Osteocyte (in vitro differentiated cells): ENCODE results near the gene PPEF2. TPM values are rescaled to one million over a fixed set of nuclear protein-coding genes. Genes with fewer than 3 reads are reported as not detected.
"Not testable (repeated sequence)": the region's sequence is repeated elsewhere in the genome, so short reads cannot be mapped to it uniquely, and the experiment has no call there.

Experiments used
- DNase-seq: peaks from one replicate; pipeline ENCODE4 v3.0.0; 2021; ENCODE audit warnings: mixed read lengths; ENCODE audit not compliant: unreplicated experiment; ENCODE audit errors: extremely low spot score
- H3K27ac Mint-ChIP-seq: one replicate; pipeline ENCODE4 v1.8.0; 2021; ENCODE audit warnings: mild to moderate bottlenecking, mixed read lengths; ENCODE audit not compliant: unreplicated experiment
- H3K27me3 Mint-ChIP-seq: one replicate; pipeline ENCODE4 v1.8.0; 2021; ENCODE audit warnings: mixed read lengths; ENCODE audit not compliant: unreplicated experiment
- H3K36me3 Mint-ChIP-seq: one replicate; pipeline ENCODE4 v1.8.0; 2021; ENCODE audit warnings: mixed read lengths; ENCODE audit not compliant: unreplicated experiment
- H3K4me1 Mint-ChIP-seq: one replicate; pipeline ENCODE4 v1.8.0; 2021; ENCODE audit warnings: mixed read lengths; ENCODE audit not compliant: unreplicated experiment
- H3K4me3 Mint-ChIP-seq: one replicate; pipeline ENCODE4 v1.8.0; 2021; ENCODE audit warnings: mild to moderate bottlenecking, moderate library complexity, mixed read lengths; ENCODE audit not compliant: unreplicated experiment
- H3K9me3 Mint-ChIP-seq: one replicate; pipeline ENCODE4 v1.8.0; 2021; ENCODE audit warnings: mixed read lengths; ENCODE audit not compliant: unreplicated experiment
- total RNA-seq: library from RNA; stranded (reverse); gene quantifications from 2 replicates; pipeline ENCODE4 v1.2.1, GENCODE V29; 2021
- TF ChIP-seq, protein P1 (sequence below): fragments of 200-600 bp; sonication (generic); IDR thresholded peaks from 2 replicates; pipeline ENCODE4 v1.5.0; 2021; ENCODE audit warnings: antibody characterized with exemption, mild to moderate bottlenecking, moderate library complexity

Gene PPEF2
- total RNA-seq, 1 donor from 2014 or later: not detected

- H3K4me3 Mint-ChIP-seq: no peak overlapping the region
- no peaks in the 10 kb centered on the region for H3K36me3 Mint-ChIP-seq
- peaks cover 11% of the 10 kb centered on the region for H3K4me1 Mint-ChIP-seq
- no peak for DNase-seq
- no peak overlapping the region for H3K27ac Mint-ChIP-seq
- no peaks in the 10 kb centered on the region for H3K9me3 Mint-ChIP-seq
- no peaks in the 10 kb centered on the region for H3K27me3 Mint-ChIP-seq
- TF ChIP-seq, protein P1, sequence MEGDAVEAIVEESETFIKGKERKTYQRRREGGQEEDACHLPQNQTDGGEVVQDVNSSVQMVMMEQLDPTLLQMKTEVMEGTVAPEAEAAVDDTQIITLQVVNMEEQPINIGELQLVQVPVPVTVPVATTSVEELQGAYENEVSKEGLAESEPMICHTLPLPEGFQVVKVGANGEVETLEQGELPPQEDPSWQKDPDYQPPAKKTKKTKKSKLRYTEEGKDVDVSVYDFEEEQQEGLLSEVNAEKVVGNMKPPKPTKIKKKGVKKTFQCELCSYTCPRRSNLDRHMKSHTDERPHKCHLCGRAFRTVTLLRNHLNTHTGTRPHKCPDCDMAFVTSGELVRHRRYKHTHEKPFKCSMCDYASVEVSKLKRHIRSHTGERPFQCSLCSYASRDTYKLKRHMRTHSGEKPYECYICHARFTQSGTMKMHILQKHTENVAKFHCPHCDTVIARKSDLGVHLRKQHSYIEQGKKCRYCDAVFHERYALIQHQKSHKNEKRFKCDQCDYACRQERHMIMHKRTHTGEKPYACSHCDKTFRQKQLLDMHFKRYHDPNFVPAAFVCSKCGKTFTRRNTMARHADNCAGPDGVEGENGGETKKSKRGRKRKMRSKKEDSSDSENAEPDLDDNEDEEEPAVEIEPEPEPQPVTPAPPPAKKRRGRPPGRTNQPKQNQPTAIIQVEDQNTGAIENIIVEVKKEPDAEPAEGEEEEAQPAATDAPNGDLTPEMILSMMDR: no peak
These were observed 10.7 kb upstream of the PPEF2 start for GRCh38 chr4:75912968-75913367.

DNA sequence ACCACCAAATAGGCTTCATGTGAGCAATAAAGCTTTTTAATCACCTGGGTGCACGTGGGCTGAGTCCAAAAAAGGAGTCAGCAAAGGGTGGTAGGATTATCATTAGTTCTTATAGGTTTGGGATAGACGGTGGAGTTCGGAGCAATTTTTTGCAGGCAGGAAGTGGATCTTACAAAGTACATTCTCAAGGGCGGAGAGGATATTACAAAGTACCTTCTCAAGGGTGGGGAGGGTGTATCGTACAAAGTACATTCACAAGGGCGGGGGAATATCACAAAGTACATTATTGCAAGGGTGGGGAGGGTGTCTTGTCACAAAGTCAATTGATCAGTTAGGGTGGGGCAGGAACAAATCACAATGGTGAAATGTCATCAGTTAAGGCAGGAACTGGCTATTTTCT, 8.6 kb upstream of the PPEF2 start:
- H3K4me1 Mint-ChIP-seq, H3K36me3 Mint-ChIP-seq, H3K9me3 Mint-ChIP-seq, H3K4me3 Mint-ChIP-seq, H3K27me3 Mint-ChIP-seq, H3K27ac Mint-ChIP-seq, DNase-seq: not testable (repeated sequence)

GRCh38 chr4:75909405-75909804, 7.2 kb upstream of the PPEF2 start:
- TF ChIP-seq, protein P1: no peak
- no peaks in the 10 kb centered on the region for H3K4me1 Mint-ChIP-seq
- no peak overlapping the region for H3K4me3 Mint-ChIP-seq
- no peak for DNase-seq
- H3K27me3 Mint-ChIP-seq: no peaks in the 10 kb centered on the region
- no peaks in the 10 kb centered on the region for H3K36me3 Mint-ChIP-seq
- H3K9me3 Mint-ChIP-seq: no peaks in the 10 kb centered on the region
- no peak overlapping the region for H3K27ac Mint-ChIP-seq

GRCh38 chr4:75908555-75908954, 6.3 kb upstream of the PPEF2 start:
- no peaks in the 10 kb centered on the region for H3K4me1 Mint-ChIP-seq
- no peaks in the 10 kb centered on the region for H3K36me3 Mint-ChIP-seq
- H3K27ac Mint-ChIP-seq: no peak overlapping the region
- DNase-seq: no peak
- no peaks in the 10 kb centered on the region for H3K27me3 Mint-ChIP-seq
- H3K9me3 Mint-ChIP-seq: no peaks in the 10 kb centered on the region
- H3K4me3 Mint-ChIP-seq: no peak overlapping the region
- TF ChIP-seq, protein P1: no peak

DNA sequence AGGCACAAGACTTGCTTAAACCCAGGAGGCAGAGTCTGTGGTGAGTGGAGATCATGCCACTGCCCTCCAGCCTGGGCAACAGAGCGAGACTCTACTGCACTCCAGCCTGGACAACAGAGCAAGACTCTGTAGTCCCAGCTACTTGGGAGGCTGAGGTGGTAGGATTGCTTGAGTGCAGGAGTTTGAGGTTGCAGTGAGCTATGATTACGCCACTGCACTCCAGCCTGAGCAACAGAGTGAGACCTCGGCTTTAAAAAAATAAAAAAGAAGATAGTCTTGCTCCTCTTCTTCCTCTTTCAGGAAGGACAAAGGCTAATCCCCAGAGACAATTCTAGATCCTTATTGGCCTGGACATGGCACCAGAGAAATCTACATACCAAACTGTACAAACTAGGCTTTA, 5.7 kb upstream of the PPEF2 start:
- Mint-ChIP-seq H3K9me3 (no peaks in the 10 kb centered on the region), H3K27me3 (no peaks in the 10 kb centered on the region), H3K36me3 (no peaks in the 10 kb centered on the region), H3K4me3 (no peak overlapping the region), H3K4me1 (no peaks in the 10 kb centered on the region), H3K27ac (no peak overlapping the region)
- TF ChIP-seq, protein P1: no peak
- DNase-seq: no peak

GRCh38 chr4:75904076-75904475, 1.8 kb upstream of the PPEF2 start:
- no peak overlapping the region for H3K4me3 Mint-ChIP-seq
- H3K4me1 Mint-ChIP-seq: no peaks in the 10 kb centered on the region
- no peaks in the 10 kb centered on the region for H3K9me3 Mint-ChIP-seq
- peaks cover 13% of the 10 kb centered on the region for H3K27me3 Mint-ChIP-seq
- TF ChIP-seq, protein P1: no peak
- DNase-seq: no peak
- H3K27ac Mint-ChIP-seq: no peak overlapping the region
- no peaks in the 10 kb centered on the region for H3K36me3 Mint-ChIP-seq
